Liver (tissue), 9 donors: ENCODE measurements around the gene PDC. TPM values are rescaled to one million over a fixed set of nuclear protein-coding genes. Genes with fewer than 3 reads are reported as not detected.

Experiments used
- DNase-seq: peaks from one replicate; pipeline ENCODE4 v3.0.0-alpha.2; 2017; ENCODE audit warnings: low spot score
- H3K27ac ChIP-seq, 2 donors: one replicate each; pipeline ENCODE4 v1.7.0; 2013; ENCODE audit warnings: inconsistent platforms in 2 of 2, low read length in 2 of 2, control low read depth in 1 of 2, low read depth in 1 of 2, mild to moderate bottlenecking in 1 of 2
- H3K27me3 ChIP-seq, 4 donors: one replicate each; pipeline versions ENCODE4 v1.6.1 to v1.7.0; 2013; ENCODE audit warnings: low read length in 3 of 4, inconsistent platforms in 1 of 4, mild to moderate bottlenecking in 1 of 4, moderate library complexity in 1 of 4; ENCODE audit not compliant: control insufficient read depth in 4 of 4, insufficient read depth in 4 of 4
- H3K36me3 ChIP-seq, 4 donors: one replicate each; pipeline versions ENCODE4 v1.6.1 to v1.7.0; 2013; ENCODE audit warnings: low read length in 3 of 4, mild to moderate bottlenecking in 3 of 4, low read depth in 1 of 4, moderate library complexity in 1 of 4; ENCODE audit not compliant: control insufficient read depth in 4 of 4, insufficient read depth in 3 of 4
- H3K4me1 ChIP-seq, 4 donors: one replicate each; pipeline versions ENCODE4 v1.6.1 to v1.7.0; 2013; ENCODE audit warnings: low read length in 3 of 4, mild to moderate bottlenecking in 3 of 4, moderate library complexity in 1 of 4; ENCODE audit not compliant: control insufficient read depth in 4 of 4, insufficient read depth in 4 of 4
- H3K4me3 ChIP-seq, 3 donors: one replicate each; pipeline versions ENCODE4 v1.6.1 to v1.7.0; 2013; ENCODE audit warnings: low read length in 3 of 3, control low read depth in 1 of 3, low read depth in 1 of 3, mild to moderate bottlenecking in 1 of 3
- H3K9ac ChIP-seq, 2 donors: one replicate each; pipeline ENCODE4 v1.7.0; 2013; ENCODE audit warnings: low read length in 2 of 2, mild to moderate bottlenecking in 2 of 2, moderate library complexity in 2 of 2, control low read depth in 1 of 2, low read depth in 1 of 2
- H3K9me3 ChIP-seq, 4 donors: one replicate each; pipeline versions ENCODE4 v1.6.1 to v1.7.0; 2013; ENCODE audit warnings: low read length in 3 of 4; ENCODE audit not compliant: control insufficient read depth in 4 of 4
- ATF3 ChIP-seq: IDR thresholded peaks from 2 replicates; pipeline ENCODE4 v1.6.1; 2016; ENCODE audit warnings: antibody characterized with exemption
- EGR1 ChIP-seq, 2 donors: IDR thresholded peaks; 2 replicates each; pipeline ENCODE4 v1.6.1; 2016 to 2018; ENCODE audit warnings: antibody characterized with exemption in 2 of 2, low read depth in 2 of 2
- FOXA1 ChIP-seq: IDR thresholded peaks from 2 replicates; pipeline ENCODE4 v1.6.1; 2016; ENCODE audit warnings: antibody characterized with exemption
- FOXA2 ChIP-seq: IDR thresholded peaks from 2 replicates; pipeline ENCODE4 v1.6.1; 2016; ENCODE audit warnings: antibody characterized with exemption
- GABPA ChIP-seq, 2 donors: IDR thresholded peaks in 1 of 2; conservative IDR thresholded peaks in 1 of 2; 2 replicates each; pipeline ENCODE4 v1.6.1; 2016; ENCODE audit warnings: antibody characterized with exemption in 2 of 2, mild to moderate bottlenecking in 1 of 2, moderate library complexity in 1 of 2
- HNF4A ChIP-seq, 2 donors: conservative IDR thresholded peaks; 2 replicates each; pipeline ENCODE4 v1.6.1; 2016; ENCODE audit warnings: antibody characterized with exemption in 2 of 2, mild to moderate bottlenecking in 2 of 2
- HNF4G ChIP-seq: IDR thresholded peaks from 2 replicates; pipeline ENCODE4 v1.6.1; 2016; ENCODE audit warnings: antibody characterized with exemption
- JUND ChIP-seq, 2 donors: IDR thresholded peaks; 2 replicates each; pipeline ENCODE4 v1.6.1; 2016; ENCODE audit warnings: antibody characterized with exemption in 2 of 2
- MAX ChIP-seq: IDR thresholded peaks from 2 replicates; pipeline ENCODE4 v1.6.1; 2016; ENCODE audit warnings: antibody characterized with exemption
- NR2F2 ChIP-seq: IDR thresholded peaks from 2 replicates; pipeline ENCODE4 v1.6.1; 2016; ENCODE audit warnings: antibody characterized with exemption
- RAD21 ChIP-seq, 2 donors: IDR thresholded peaks; 2 replicates each; pipeline ENCODE4 v1.6.1; 2016; ENCODE audit warnings: antibody characterized with exemption in 2 of 2, mild to moderate bottlenecking in 2 of 2
- RXRA ChIP-seq, 2 donors: IDR thresholded peaks; 2 replicates each; pipeline ENCODE4 v1.6.1; 2017 to 2018; ENCODE audit warnings: antibody characterized with exemption in 2 of 2, mild to moderate bottlenecking in 1 of 2
- SP1 ChIP-seq: IDR thresholded peaks from 2 replicates; pipeline ENCODE4 v1.6.1; 2018; ENCODE audit warnings: antibody characterized with exemption, mild to moderate bottlenecking
- TAF1 ChIP-seq: conservative IDR thresholded peaks from 2 replicates; pipeline ENCODE4 v1.6.1; 2016; ENCODE audit warnings: antibody characterized with exemption, mild to moderate bottlenecking
- YY1 ChIP-seq: IDR thresholded peaks from 2 replicates; pipeline ENCODE4 v1.6.1; 2016; ENCODE audit warnings: antibody characterized with exemption, mild to moderate bottlenecking
- ZBTB33 ChIP-seq: IDR thresholded peaks from 2 replicates; pipeline ENCODE4 v1.6.1; 2016; ENCODE audit warnings: antibody characterized with exemption
- WGBS: extraction: QIAGEN DNeasy Blood & Tissue Kit; methylation state at CpG from one replicate; pipeline ENCODE4 v1.1.7; 2013; 5-methylcytosine and 5-hydroxymethylcytosine counted together
- polyA plus RNA-seq, 2 donors: library from polyadenylated mRNA; stranded (reverse) in 1 of 2; unstranded in 1 of 2; fragments of 200-250 nt in 1 of 2; fragments of >200 nt in 1 of 2; fragmentation: Nextera tagmentation in 1 of 2; extraction: Ambion mirVana in 1 of 2; gene quantifications; one replicate each; pipeline versions ENCODE4 v1.2.1 to v1.2.3, GENCODE V29; 2013 to 2015
- total RNA-seq, 2 donors: library from RNA; depleted of rRNA; stranded (reverse); fragments of >200 nt; gene quantifications; one replicate each; pipeline ENCODE4 v1.2.3, GENCODE V29; 2014
- TF ChIP-seq, protein P1 (sequence below): IDR thresholded peaks from 2 replicates; pipeline ENCODE4 v1.6.1; 2016; ENCODE audit warnings: antibody characterized with exemption, mild to moderate bottlenecking
- TF ChIP-seq, protein P2 (sequence below): fragments of 150-350 bp; IDR thresholded peaks from 2 replicates; pipeline ENCODE4 v1.5.1; 2017; ENCODE audit warnings: improper control_type of control experiment, low read depth, low read length; ENCODE audit not compliant: missing input control
- donor health status: healthy.
- donor health status: healthy.
- donor health status: healthy.
- donor health status: healthy.
- donor health status: healthy.

PDC gene
- not detected for total RNA-seq
- polyA plus RNA-seq, result under 1 TPM in 1 of 2 donors, not detected in 1; 0.22 TPM

DNA sequence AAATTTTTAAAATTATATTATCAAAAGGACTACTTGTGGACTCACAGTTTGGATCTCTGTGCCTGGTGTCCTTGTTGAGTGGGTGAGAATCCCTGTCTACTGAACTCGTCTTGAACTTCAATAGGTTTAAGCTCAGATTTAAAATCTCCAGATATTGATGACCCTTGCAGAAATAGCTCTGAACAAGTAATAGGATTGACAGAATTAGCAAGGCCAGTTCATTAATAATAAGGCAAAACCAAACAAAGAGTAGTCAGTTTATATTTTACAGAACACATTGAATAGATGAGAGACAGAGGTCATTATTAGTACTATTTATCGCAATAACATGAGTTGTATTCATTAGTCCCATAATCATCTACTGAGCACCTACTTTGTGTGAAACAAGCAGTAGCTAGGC, at the start of gene PDC:
Gene PDC, minus strand, starts transcription at position 101 of the 400 bp plus-strand sequence. CDS start 11,655 bp downstream, outside the sequence.
- H3K4me3 ChIP-seq, result no peak within 1 kb of the TSS
- DNase-seq, result no peak
- H3K27ac ChIP-seq, result no peak within 1 kb of the TSS
- TF ChIP-seq RXRA (IDR thresholded peaks at IDR 0.05), result no peak
- no peak for TF ChIP-seq HNF4A (conservative IDR thresholded peaks at IDR 0.05)
- no peak for TF ChIP-seq RAD21 (IDR thresholded peaks at IDR 0.05)
- TF ChIP-seq NR2F2, result no peak
- TF ChIP-seq, protein P1, sequence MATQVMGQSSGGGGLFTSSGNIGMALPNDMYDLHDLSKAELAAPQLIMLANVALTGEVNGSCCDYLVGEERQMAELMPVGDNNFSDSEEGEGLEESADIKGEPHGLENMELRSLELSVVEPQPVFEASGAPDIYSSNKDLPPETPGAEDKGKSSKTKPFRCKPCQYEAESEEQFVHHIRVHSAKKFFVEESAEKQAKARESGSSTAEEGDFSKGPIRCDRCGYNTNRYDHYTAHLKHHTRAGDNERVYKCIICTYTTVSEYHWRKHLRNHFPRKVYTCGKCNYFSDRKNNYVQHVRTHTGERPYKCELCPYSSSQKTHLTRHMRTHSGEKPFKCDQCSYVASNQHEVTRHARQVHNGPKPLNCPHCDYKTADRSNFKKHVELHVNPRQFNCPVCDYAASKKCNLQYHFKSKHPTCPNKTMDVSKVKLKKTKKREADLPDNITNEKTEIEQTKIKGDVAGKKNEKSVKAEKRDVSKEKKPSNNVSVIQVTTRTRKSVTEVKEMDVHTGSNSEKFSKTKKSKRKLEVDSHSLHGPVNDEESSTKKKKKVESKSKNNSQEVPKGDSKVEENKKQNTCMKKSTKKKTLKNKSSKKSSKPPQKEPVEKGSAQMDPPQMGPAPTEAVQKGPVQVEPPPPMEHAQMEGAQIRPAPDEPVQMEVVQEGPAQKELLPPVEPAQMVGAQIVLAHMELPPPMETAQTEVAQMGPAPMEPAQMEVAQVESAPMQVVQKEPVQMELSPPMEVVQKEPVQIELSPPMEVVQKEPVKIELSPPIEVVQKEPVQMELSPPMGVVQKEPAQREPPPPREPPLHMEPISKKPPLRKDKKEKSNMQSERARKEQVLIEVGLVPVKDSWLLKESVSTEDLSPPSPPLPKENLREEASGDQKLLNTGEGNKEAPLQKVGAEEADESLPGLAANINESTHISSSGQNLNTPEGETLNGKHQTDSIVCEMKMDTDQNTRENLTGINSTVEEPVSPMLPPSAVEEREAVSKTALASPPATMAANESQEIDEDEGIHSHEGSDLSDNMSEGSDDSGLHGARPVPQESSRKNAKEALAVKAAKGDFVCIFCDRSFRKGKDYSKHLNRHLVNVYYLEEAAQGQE, result no peak
- TF ChIP-seq SP1, result no peak
- TF ChIP-seq ZBTB33, result no peak
- TF ChIP-seq ATF3, result no peak
- no peak for TF ChIP-seq HNF4G
- no peak for TF ChIP-seq YY1
- TF ChIP-seq EGR1 (IDR thresholded peaks at IDR 0.05; ENCODE audit: low read depth in 2 of 2), result no peak
- TF ChIP-seq, protein P2, sequence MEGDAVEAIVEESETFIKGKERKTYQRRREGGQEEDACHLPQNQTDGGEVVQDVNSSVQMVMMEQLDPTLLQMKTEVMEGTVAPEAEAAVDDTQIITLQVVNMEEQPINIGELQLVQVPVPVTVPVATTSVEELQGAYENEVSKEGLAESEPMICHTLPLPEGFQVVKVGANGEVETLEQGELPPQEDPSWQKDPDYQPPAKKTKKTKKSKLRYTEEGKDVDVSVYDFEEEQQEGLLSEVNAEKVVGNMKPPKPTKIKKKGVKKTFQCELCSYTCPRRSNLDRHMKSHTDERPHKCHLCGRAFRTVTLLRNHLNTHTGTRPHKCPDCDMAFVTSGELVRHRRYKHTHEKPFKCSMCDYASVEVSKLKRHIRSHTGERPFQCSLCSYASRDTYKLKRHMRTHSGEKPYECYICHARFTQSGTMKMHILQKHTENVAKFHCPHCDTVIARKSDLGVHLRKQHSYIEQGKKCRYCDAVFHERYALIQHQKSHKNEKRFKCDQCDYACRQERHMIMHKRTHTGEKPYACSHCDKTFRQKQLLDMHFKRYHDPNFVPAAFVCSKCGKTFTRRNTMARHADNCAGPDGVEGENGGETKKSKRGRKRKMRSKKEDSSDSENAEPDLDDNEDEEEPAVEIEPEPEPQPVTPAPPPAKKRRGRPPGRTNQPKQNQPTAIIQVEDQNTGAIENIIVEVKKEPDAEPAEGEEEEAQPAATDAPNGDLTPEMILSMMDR, result no peak
- no peak for TF ChIP-seq GABPA (IDR thresholded peaks at IDR 0.05 in 1 of 2, conservative IDR thresholded peaks at IDR 0.05 in 1 of 2)
- TF ChIP-seq FOXA2, result no peak
- TF ChIP-seq FOXA1, result no peak
- no peak for TF ChIP-seq JUND (IDR thresholded peaks at IDR 0.05)
- TF ChIP-seq TAF1, result no peak
- no peak for TF ChIP-seq MAX
- H3K9me3 ChIP-seq, result no peaks in the 10 kb centered on the region
- WGBS, result 89% methylated on average over 2 of the region's 2 CpGs
- no peaks in the 10 kb centered on the region for H3K27me3 ChIP-seq
- no peak within 1 kb of the TSS for H3K9ac ChIP-seq
- no peaks in the 10 kb centered on the region for H3K4me1 ChIP-seq
- H3K36me3 ChIP-seq, result no peaks in the 10 kb centered on the region
